Measurements from ENCODE around the gene XRCC1. TPM values are rescaled to one million over a fixed set of nuclear protein-coding genes. Genes with fewer than 3 reads are reported as not detected.

Gene XRCC1
- total and polyA plus RNA-seq, 2 of the 8 experiments (the other 6 are each of a cell fraction or from before 2014, with no cell fraction given), result 42.5 to 44.4 TPM

DNA sequence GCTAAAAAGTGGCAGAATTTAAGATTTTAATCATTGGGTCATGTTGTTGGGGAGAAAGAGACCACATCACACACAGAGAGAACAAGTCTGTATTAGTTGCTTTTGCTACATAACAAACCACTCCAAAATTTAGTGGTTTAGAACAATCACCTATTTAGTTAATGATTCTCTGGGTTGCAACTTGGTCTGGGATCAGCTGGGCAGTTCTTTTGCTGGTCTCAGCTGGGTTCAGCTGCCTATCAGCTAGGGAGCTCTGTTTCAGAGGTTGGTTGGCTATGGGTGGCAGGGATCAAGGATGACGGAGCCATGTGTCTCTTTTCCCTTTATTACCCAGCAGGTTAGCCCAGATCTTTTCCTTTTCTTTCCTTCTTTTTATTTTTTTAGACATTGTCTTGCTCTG lies 9.2 kb upstream of the XRCC1 start (continued):
- no peak for TF ChIP-seq PHF8 (conservative IDR thresholded peaks at IDR 0.05; ENCODE audit: low read depth, low read length)
